Glutamatergic neuron (in vitro differentiated cells): ENCODE results near the gene NRCAM. TPM values are rescaled to one million over a fixed set of nuclear protein-coding genes. Genes with fewer than 3 reads are reported as not detected.

Experiments used
- DNase-seq: peaks from one replicate; pipeline ENCODE4 v3.0.0; 2022
- H3K27ac Mint-ChIP-seq: one replicate; pipeline ENCODE4 v1.8.0; 2020; ENCODE audit warnings: mild to moderate bottlenecking, mixed read lengths, inconsistent platforms; ENCODE audit not compliant: unreplicated experiment
- H3K27me3 Mint-ChIP-seq: one replicate; pipeline ENCODE4 v1.8.0; 2020; ENCODE audit warnings: mild to moderate bottlenecking, moderate library complexity, mixed read lengths, inconsistent platforms; ENCODE audit not compliant: unreplicated experiment
- H3K36me3 Mint-ChIP-seq: one replicate; pipeline ENCODE4 v1.8.0; 2020; ENCODE audit warnings: mild to moderate bottlenecking, mixed read lengths, inconsistent platforms; ENCODE audit not compliant: unreplicated experiment
- H3K4me1 Mint-ChIP-seq: one replicate; pipeline ENCODE4 v1.8.0; 2020; ENCODE audit warnings: mild to moderate bottlenecking, low read depth, mixed read lengths, inconsistent platforms; ENCODE audit not compliant: unreplicated experiment
- H3K4me3 Mint-ChIP-seq: one replicate; pipeline ENCODE4 v1.8.0; 2020; ENCODE audit warnings: mild to moderate bottlenecking, mixed read lengths, inconsistent platforms; ENCODE audit not compliant: unreplicated experiment
- H3K9me3 Mint-ChIP-seq: one replicate; pipeline ENCODE4 v1.8.0; 2020; ENCODE audit warnings: mild to moderate bottlenecking, moderate library complexity, mixed read lengths, inconsistent platforms; ENCODE audit not compliant: unreplicated experiment
- total RNA-seq: library from RNA; stranded (reverse); fragmentation: NEBNext Ultra II Directional; extraction: Animal tissue kit (Norgen Biotek cat#: 25700); gene quantifications from one replicate; pipeline ENCODE4 v1.2.1, GENCODE V29; 2021; ENCODE audit not compliant: unreplicated experiment
- TF ChIP-seq, protein P1 (sequence below): fragments of 200-600 bp; sonication (generic); IDR thresholded peaks from one replicate; pipeline ENCODE4 v1.5.0; 2021; ENCODE audit not compliant: partially characterized antibody, unreplicated experiment

NRCAM gene
- total RNA-seq, 1 donor from 2014 or later: 120 TPM

DNA sequence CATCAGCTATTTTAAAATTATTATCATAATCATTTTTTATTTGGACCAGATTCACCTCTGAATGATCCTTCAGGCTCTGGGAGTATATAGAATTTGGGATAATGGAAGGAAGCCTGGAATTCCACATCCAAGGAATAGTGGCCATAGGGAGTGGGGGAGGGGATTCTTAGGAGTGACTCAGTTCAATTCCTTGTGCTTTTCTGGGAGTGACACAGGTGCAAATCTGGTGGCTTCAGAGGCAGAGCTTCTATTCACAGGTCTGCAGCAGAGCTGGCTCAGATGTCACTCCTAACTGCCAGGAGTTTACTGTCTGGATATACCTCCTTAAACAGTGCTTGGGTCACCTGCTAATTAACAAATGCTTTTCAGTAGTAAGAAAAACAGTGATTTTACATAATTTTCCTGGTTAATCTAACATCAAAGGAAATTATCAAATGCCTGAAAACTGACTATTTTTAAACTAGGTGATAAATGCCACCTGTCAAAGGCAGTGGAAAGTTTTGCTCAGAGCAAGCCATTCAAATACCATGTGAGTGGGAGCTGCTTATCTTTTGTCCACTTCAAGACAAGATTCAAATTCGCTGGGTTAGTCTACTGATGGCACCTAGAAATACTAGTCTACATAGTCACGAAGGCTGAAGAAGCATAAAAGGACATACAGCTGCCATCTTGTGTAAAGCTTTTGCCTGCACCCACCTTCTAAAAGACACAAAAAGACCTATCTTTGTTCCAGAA is 219.4 kb downstream of the NRCAM start:
- Mint-ChIP-seq H3K27me3 (peaks cover 4% of the 10 kb centered on the region), H3K4me1 (peaks cover 26% of the 10 kb centered on the region), H3K27ac (no peak overlapping the region), H3K36me3 (no peaks in the 10 kb centered on the region), H3K9me3 (peaks cover 4% of the 10 kb centered on the region), H3K4me3 (no peak overlapping the region)
- TF ChIP-seq, protein P1, sequence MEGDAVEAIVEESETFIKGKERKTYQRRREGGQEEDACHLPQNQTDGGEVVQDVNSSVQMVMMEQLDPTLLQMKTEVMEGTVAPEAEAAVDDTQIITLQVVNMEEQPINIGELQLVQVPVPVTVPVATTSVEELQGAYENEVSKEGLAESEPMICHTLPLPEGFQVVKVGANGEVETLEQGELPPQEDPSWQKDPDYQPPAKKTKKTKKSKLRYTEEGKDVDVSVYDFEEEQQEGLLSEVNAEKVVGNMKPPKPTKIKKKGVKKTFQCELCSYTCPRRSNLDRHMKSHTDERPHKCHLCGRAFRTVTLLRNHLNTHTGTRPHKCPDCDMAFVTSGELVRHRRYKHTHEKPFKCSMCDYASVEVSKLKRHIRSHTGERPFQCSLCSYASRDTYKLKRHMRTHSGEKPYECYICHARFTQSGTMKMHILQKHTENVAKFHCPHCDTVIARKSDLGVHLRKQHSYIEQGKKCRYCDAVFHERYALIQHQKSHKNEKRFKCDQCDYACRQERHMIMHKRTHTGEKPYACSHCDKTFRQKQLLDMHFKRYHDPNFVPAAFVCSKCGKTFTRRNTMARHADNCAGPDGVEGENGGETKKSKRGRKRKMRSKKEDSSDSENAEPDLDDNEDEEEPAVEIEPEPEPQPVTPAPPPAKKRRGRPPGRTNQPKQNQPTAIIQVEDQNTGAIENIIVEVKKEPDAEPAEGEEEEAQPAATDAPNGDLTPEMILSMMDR: no peak
- no peak for DNase-seq

DNA sequence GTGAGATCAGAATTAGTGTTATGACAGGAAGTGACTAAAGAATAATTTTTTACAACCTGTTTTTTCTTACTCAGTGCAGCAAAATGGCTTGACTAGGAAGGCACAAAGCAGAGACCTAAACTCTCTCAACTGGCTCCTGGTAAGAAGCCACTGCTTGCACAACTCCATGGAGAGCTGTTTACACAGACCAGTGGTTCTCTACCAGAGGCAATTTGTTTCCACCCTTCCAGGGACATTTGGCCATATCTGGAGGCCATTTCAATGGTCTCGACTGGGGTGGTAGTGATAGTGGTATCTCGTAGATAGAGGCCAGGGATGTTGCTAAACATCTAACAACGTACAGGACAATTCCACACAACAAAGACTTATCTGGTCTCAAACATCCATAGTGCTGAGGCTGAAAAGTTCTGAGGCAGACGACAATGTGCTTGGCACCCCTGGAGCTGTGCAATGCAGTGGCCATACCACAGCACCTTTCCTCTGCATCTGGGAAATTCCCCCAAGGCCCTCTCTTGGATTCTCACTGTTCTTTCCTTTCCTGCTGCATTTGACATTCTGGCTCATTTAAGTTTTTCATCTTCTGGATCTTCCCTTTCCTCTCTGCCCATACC is 220.7 kb downstream of the NRCAM start:
- peaks cover 4% of the 10 kb centered on the region for H3K9me3 Mint-ChIP-seq
- no peaks in the 10 kb centered on the region for H3K36me3 Mint-ChIP-seq
- H3K4me1 Mint-ChIP-seq: peaks cover 26% of the 10 kb centered on the region
- H3K4me3 Mint-ChIP-seq: no peak overlapping the region
- peaks cover 4% of the 10 kb centered on the region for H3K27me3 Mint-ChIP-seq
- no peak for DNase-seq
- peak overlapping the region; percentile 5 for H3K27ac Mint-ChIP-seq
- TF ChIP-seq, protein P1: no peak

DNA sequence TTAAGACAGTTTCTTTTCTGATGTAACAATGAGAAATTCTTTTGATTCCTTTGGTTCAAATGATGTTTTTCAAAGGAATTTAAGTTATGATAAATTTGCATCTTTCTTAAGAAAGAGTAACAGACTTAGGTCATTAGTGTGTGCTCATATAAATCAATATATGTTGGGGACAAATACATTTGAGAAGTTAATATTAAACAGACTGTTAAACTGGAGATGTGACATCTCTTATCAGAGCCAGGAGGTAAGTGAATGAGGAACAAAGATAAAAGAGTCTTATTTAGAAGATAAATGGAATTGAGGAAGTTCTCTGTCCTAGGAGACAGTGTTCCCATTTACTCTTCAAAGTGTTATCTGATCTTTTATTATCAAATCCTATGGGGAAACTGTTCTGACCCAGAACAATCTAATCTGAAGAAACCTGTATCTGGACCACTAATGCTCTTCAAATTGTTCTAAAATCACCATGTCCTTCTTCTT is 221.2 kb downstream of the NRCAM start:
- H3K27me3 Mint-ChIP-seq: peaks cover 4% of the 10 kb centered on the region
- no peak overlapping the region for H3K4me3 Mint-ChIP-seq
- H3K9me3 Mint-ChIP-seq: peaks cover 7% of the 10 kb centered on the region
- DNase-seq: no peak
- no peak overlapping the region for H3K27ac Mint-ChIP-seq
- peaks cover 26% of the 10 kb centered on the region for H3K4me1 Mint-ChIP-seq
- TF ChIP-seq, protein P1: no peak
- peaks cover 4% of the 10 kb centered on the region for H3K36me3 Mint-ChIP-seq

DNA sequence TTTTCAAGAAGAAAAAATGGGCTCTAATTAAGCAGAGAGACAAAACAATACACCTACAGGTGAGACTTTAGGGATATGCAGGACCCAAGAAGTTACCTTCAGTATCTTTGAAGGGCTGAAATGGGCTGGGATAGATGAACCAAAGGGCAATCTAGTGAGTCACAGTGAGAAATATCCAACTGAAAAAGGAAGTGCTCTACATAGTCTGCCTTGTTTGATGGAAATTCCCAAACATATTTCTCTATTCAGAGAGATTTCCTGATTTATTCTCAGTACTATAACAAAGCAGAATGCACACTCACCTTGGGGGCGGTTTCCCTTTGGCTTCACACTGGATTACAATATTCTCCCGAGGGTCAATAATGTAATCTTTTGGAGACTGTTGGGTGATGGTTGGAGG is 222.0 kb downstream of the NRCAM start:
- H3K27ac Mint-ChIP-seq: no peak overlapping the region
- H3K4me1 Mint-ChIP-seq: peaks cover 26% of the 10 kb centered on the region
- H3K4me3 Mint-ChIP-seq: no peak overlapping the region
- TF ChIP-seq, protein P1: no peak
- peaks cover 7% of the 10 kb centered on the region for H3K9me3 Mint-ChIP-seq
- peaks cover 4% of the 10 kb centered on the region for H3K36me3 Mint-ChIP-seq
- DNase-seq: no peak
- H3K27me3 Mint-ChIP-seq: peaks cover 4% of the 10 kb centered on the region

DNA sequence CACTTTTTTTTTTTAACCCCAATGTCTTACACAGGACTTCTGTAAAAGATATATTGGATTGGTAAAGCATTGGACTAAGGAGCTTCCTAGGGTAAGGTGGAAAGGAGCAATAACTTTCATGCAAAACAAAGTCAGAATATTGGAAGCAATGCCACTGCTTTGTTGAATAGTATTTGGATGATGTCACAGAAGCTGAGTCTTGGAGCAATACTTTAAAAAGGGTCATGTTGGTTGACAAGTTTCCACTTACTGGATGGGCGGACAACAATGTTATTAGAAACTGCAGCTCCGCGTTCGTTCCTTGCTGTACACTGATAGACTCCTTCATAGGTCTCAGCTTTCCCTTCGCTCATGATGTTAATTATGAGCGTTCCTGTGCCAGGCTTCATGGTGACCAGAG is 224.2 kb downstream of the NRCAM start:
- no peak for DNase-seq
- H3K4me3 Mint-ChIP-seq: no peak overlapping the region
- H3K36me3 Mint-ChIP-seq: peaks cover 4% of the 10 kb centered on the region
- peaks cover 16% of the 10 kb centered on the region for H3K4me1 Mint-ChIP-seq
- peaks cover 6% of the 10 kb centered on the region for H3K9me3 Mint-ChIP-seq
- peaks cover 4% of the 10 kb centered on the region for H3K27me3 Mint-ChIP-seq
- TF ChIP-seq, protein P1: no peak
- H3K27ac Mint-ChIP-seq: no peak overlapping the region
